IMR-90 (cell line): ENCODE measurements around the gene DYRK3. TPM values are rescaled to one million over a fixed set of nuclear protein-coding genes. Genes with fewer than 3 reads are reported as not detected.

ENCODE experiments used
- ATAC-seq: fragments of 200-7000 bp; cut with Tn5 transposase; 2 replicates; pipeline ENCODE4 v1.9.1; 2020; ENCODE audit warnings: low read depth, mild to moderate bottlenecking, moderate library complexity
- BruUV-seq: library from RNA; stranded (reverse); fragments of 400-500 nt; replicated peaks from 2 replicates; lab custom pipeline; 2021; lab: Mats Ljungman, UMichigan
- CTCF ChIA-PET: fragments of 300-600 bp; formaldehyde crosslinking; extraction: SDS; loops from one replicate; lab custom pipeline; 2021; ENCODE audit warnings: antibody characterized with exemption; lab: Yijun Ruan, JAX
- POLR2A ChIA-PET: fragments of 300-600 bp; sonication (Branson Sonifier 250); formaldehyde crosslinking; loops from one replicate; lab custom pipeline; 2022; ENCODE audit warnings: antibody characterized with exemption; ENCODE audit not compliant: unreplicated experiment; lab: Charles Lee
- DNase-seq: peaks from one replicate; pipeline ENCODE4 v3.0.0; 2013
- H2AFZ ChIP-seq: replicated peaks from 2 replicates; pipeline ENCODE3; 2013; ENCODE audit warnings: low read length, mild to moderate bottlenecking; ENCODE audit not compliant: poor library complexity
- H2AK5ac ChIP-seq: 2 replicates; pipeline ENCODE4 v1.6.1; 2013; ENCODE audit warnings: low read depth, low read length, inconsistent platforms
- H2AK9ac ChIP-seq: replicated peaks from 2 replicates; pipeline ENCODE3; 2013; ENCODE audit warnings: mild to moderate bottlenecking, low read depth, low read length, moderate library complexity; ENCODE audit not compliant: poor library complexity
- H2BK120ac ChIP-seq: 2 replicates; pipeline ENCODE4 v1.6.1; 2013; ENCODE audit warnings: low read depth, low read length, inconsistent platforms
- H2BK15ac ChIP-seq: 3 replicates; pipeline ENCODE4 v1.6.1; 2013; ENCODE audit warnings: low read depth, low read length, inconsistent platforms
- H2BK20ac ChIP-seq: 2 replicates; pipeline ENCODE4 v1.6.1; 2013; ENCODE audit warnings: low read depth, mild to moderate bottlenecking, inconsistent platforms, low read length, moderate library complexity
- H2BK5ac ChIP-seq: 2 replicates; pipeline ENCODE4 v1.6.1; 2013; ENCODE audit warnings: mild to moderate bottlenecking, low read depth, low read length, inconsistent platforms; ENCODE audit not compliant: poor library complexity, severe bottlenecking
- H3K14ac ChIP-seq: replicated peaks from 2 replicates; pipeline ENCODE4 v1.6.1; 2013; ENCODE audit warnings: low read depth, low read length, inconsistent platforms
- H3K18ac ChIP-seq: 2 replicates; pipeline ENCODE4 v1.6.1; 2013; ENCODE audit warnings: low read depth, low read length, control low read depth
- H3K23ac ChIP-seq: 2 replicates; pipeline ENCODE4 v1.6.1; 2013; ENCODE audit warnings: low read depth, low read length, inconsistent platforms
- H3K27ac ChIP-seq: 2 replicates; pipeline ENCODE4 v1.5.1; 2013; ENCODE audit warnings: mild to moderate bottlenecking, control low read depth, low read length; ENCODE audit not compliant: insufficient read depth
- H3K27me3 ChIP-seq: 2 replicates; pipeline ENCODE4 v1.6.1; 2013; ENCODE audit warnings: low read length; ENCODE audit not compliant: control insufficient read depth, insufficient read depth
- H3K36me3 ChIP-seq: 2 replicates; pipeline ENCODE4 v1.6.1; 2013; ENCODE audit warnings: low read length, mixed read lengths; ENCODE audit not compliant: control insufficient read depth, insufficient read depth
- H3K4ac ChIP-seq: 2 replicates; pipeline ENCODE4 v1.6.1; 2013; ENCODE audit warnings: low read depth, low read length, inconsistent platforms
- H3K4me1 ChIP-seq: 2 replicates; pipeline ENCODE4 v1.6.1; 2013; ENCODE audit warnings: low read length, mixed read lengths; ENCODE audit not compliant: control insufficient read depth, insufficient read depth
- H3K4me2 ChIP-seq: 2 replicates; pipeline ENCODE4 v1.6.1; 2013; ENCODE audit warnings: low read depth, mild to moderate bottlenecking, control low read depth, low read length, moderate library complexity
- H3K4me3 ChIP-seq: 2 replicates; pipeline ENCODE4 v1.5.1; 2013; ENCODE audit warnings: low read depth, mild to moderate bottlenecking, control low read depth, low read length, moderate library complexity; ENCODE audit not compliant: insufficient read depth
- H3K56ac ChIP-seq: 2 replicates; pipeline ENCODE4 v1.6.1; 2013; ENCODE audit warnings: low read length, inconsistent platforms; ENCODE audit not compliant: insufficient read depth; ENCODE audit errors: extremely low read depth
- H3K79me1 ChIP-seq, 2 experiments: 2 replicates each; pipeline ENCODE4 v1.6.1; 2013; ENCODE audit warnings: low read length in 2 of 2, inconsistent platforms in 1 of 2, low read depth in 1 of 2
- H3K9ac ChIP-seq: 2 replicates; pipeline ENCODE4 v1.6.1; 2013; ENCODE audit warnings: low read depth, low read length, control low read depth
- H3K9me1 ChIP-seq: 2 replicates; pipeline ENCODE4 v1.6.1; 2013; ENCODE audit warnings: low read length, inconsistent platforms; ENCODE audit not compliant: insufficient read depth
- H3K9me3 ChIP-seq: 2 replicates; pipeline ENCODE4 v1.6.1; 2013; ENCODE audit warnings: low read length; ENCODE audit not compliant: control insufficient read depth, insufficient read depth
- H4K20me1 ChIP-seq: 2 replicates; pipeline ENCODE4 v1.6.1; 2013; ENCODE audit warnings: low read length, inconsistent platforms; ENCODE audit not compliant: insufficient read depth
- H4K5ac ChIP-seq: 2 replicates; pipeline ENCODE4 v1.6.1; 2013; ENCODE audit warnings: mild to moderate bottlenecking, low read depth, low read length, control low read depth
- H4K8ac ChIP-seq, 2 experiments: 2 replicates each; pipeline ENCODE4 v1.6.1; 2013; ENCODE audit warnings: low read depth in 2 of 2, low read length in 2 of 2, control low read depth in 1 of 2, inconsistent platforms in 1 of 2
- H4K91ac ChIP-seq: 2 replicates; pipeline ENCODE4 v1.6.1; 2013; ENCODE audit warnings: low read depth, low read length, inconsistent platforms; ENCODE audit not compliant: insufficient read depth
- BHLHE40 ChIP-seq: fragments of 150-350 bp; IDR thresholded peaks from 2 replicates; pipeline ENCODE4 v1.6.1; 2016; ENCODE audit warnings: mild to moderate bottlenecking, low read depth, low read length
- CEBPB ChIP-seq: IDR thresholded peaks from 2 replicates; pipeline ENCODE4 v1.6.1; 2012; ENCODE audit warnings: low read depth, low read length, improper control_type of control experiment
- CHD1 ChIP-seq: IDR thresholded peaks from 2 replicates; pipeline ENCODE4 v1.6.1; 2012; ENCODE audit warnings: low read depth, low read length, improper control_type of control experiment
- CTCF ChIP-seq: conservative IDR thresholded peaks from 2 replicates; pipeline ENCODE4 v1.5.1; 2012; ENCODE audit warnings: mild to moderate bottlenecking, low read depth, low read length, improper control_type of control experiment
- ELK1 ChIP-seq: fragments of 150-350 bp; IDR thresholded peaks from 2 replicates; pipeline ENCODE4 v1.6.1; 2016; ENCODE audit warnings: low read depth, mild to moderate bottlenecking, low read length, moderate library complexity, borderline replicate concordance
- FOS ChIP-seq: fragments of 150-350 bp; IDR thresholded peaks from 2 replicates; pipeline ENCODE4 v1.6.1; 2016; ENCODE audit warnings: low read depth, low read length
- MAFK ChIP-seq: IDR thresholded peaks from 2 replicates; pipeline ENCODE4 v1.6.1; 2012; ENCODE audit warnings: low read depth, low read length, improper control_type of control experiment
- MAZ ChIP-seq: IDR thresholded peaks from 2 replicates; pipeline ENCODE4 v1.6.1; 2012; ENCODE audit warnings: low read depth, mild to moderate bottlenecking, low read length, improper control_type of control experiment, moderate library complexity, borderline replicate concordance
- MXI1 ChIP-seq: IDR thresholded peaks from 2 replicates; pipeline ENCODE4 v1.6.1; 2012; ENCODE audit warnings: low read depth, mild to moderate bottlenecking, low read length, moderate library complexity, borderline replicate concordance
- NFE2L2 ChIP-seq: fragments of 150-350 bp; IDR thresholded peaks from 2 replicates; pipeline ENCODE4 v1.6.1; 2016; ENCODE audit warnings: low read depth, mild to moderate bottlenecking, low read length
- POLR2A ChIP-seq: IDR thresholded peaks from 2 replicates; pipeline ENCODE4 v1.6.1; 2012; ENCODE audit warnings: mild to moderate bottlenecking, low read depth, low read length
- RAD21 ChIP-seq: IDR thresholded peaks from 2 replicates; pipeline ENCODE4 v1.6.1; 2012; ENCODE audit warnings: low read length, improper control_type of control experiment
- RCOR1 ChIP-seq: IDR thresholded peaks from 2 replicates; pipeline ENCODE4 v1.6.1; 2012; ENCODE audit warnings: mild to moderate bottlenecking, low read length, improper control_type of control experiment; ENCODE audit not compliant: insufficient replicate concordance
- RFX5 ChIP-seq: IDR thresholded peaks from 2 replicates; pipeline ENCODE4 v1.8.0; 2012; ENCODE audit warnings: low read depth, mild to moderate bottlenecking, low read length, moderate library complexity
- SMC3 ChIP-seq: fragments of 150-350 bp; IDR thresholded peaks from 2 replicates; pipeline ENCODE4 v1.6.1; 2016; ENCODE audit warnings: low read depth, mild to moderate bottlenecking, antibody characterized with exemption, low read length, moderate library complexity
- WGBS, 2 experiments: methylation state at CpG; one replicate each; pipeline versions ENCODE4 v1.1.5 to v1.1.7; 2013; ENCODE audit warnings: missing lambda C conversion rate in 2 of 2; ENCODE audit not compliant: insufficient read length in 1 of 2; ENCODE audit errors: extremely low coverage in 2 of 2; 5-methylcytosine and 5-hydroxymethylcytosine counted together
- dilution Hi-C: fragments of 300-500 bp; cut with HindIII; formaldehyde crosslinking; loops from one replicate; pipeline ENCODE4 v1.14.3; 2018; ENCODE audit warnings: low sequenced_read_pairs; ENCODE audit not compliant: unreplicated experiment
- in situ Hi-C: fragments of 300-500 bp; cut with MboI; formaldehyde crosslinking; loops from 3 replicates; pipeline ENCODE4 v1.14.3; 2019; ENCODE audit warnings: low sequenced_read_pairs, inconsistent platforms, mixed read lengths
- intact Hi-C: fragments of 100-400 bp; cut with micrococcal nuclease; formaldehyde crosslinking; loops from 2 replicates; pipeline ENCODE4 v1.10.0; 2022
- polyA plus RNA-seq, 3 experiments: library from polyadenylated mRNA; depleted of rRNA; stranded (reverse); fragments of >200 nt; gene quantifications; 2 replicates each; pipeline ENCODE4 v1.2.3, GENCODE V29; 2012; ENCODE audit warnings: low replicate concordance in 1 of 3
- total RNA-seq: library from RNA; depleted of rRNA; stranded (reverse); fragments of >200 nt; gene quantifications from 2 replicates; pipeline ENCODE4 v1.2.3, GENCODE V29; 2012
- TF ChIP-seq, protein P1 (sequence below): fragments of 150-350 bp; IDR thresholded peaks from 2 replicates; pipeline ENCODE4 v1.6.1; 2017; ENCODE audit warnings: mild to moderate bottlenecking, antibody characterized with exemption, low read length, low read depth

DYRK3 gene
- total and polyA plus RNA-seq, 2 of the 4 experiments (the other 2 are of a cell fraction) = 5.5 to 22.0 TPM

DNA sequence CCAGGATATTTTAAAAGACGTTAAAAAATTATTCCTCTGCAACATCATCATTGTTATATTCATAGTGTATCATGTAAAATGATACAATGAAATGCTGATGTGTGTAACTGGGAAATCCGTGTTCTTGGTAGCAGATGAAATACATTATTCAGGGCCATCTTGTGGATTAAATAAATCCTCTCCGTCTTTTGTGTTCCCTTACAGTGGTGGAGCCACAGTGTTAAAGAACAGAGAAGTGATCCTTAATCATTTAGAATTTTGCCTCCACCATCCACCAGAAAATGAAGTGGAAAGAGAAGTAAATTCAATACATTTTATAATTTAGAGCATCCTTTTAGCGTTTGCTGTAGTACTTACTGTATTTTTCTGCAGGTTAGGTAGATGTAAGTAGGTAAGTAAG lies 1.3 kb downstream of the DYRK3 start:
- H4K20me1 ChIP-seq = no peaks in the 10 kb centered on the region
- no peak overlapping the region for H3K18ac ChIP-seq
- CTCF ChIA-PET = no interaction called here
- no peak for DNase-seq
- WGBS, 2 experiments = no CpG with 5 or more reads among the region's 4 CpGs
- H3K9me3 ChIP-seq = no peaks in the 10 kb centered on the region
- intact Hi-C loops (loop anchor here (10.0 kb wide), 1 partner anchor 348 kb away; no protein-coding TSS in a partner anchor), in situ Hi-C loops (no loop called here), dilution Hi-C loops (no loop called here)
- POLR2A ChIA-PET = no interaction called here
- no peak overlapping the region for H4K8ac ChIP-seq
- H4K91ac ChIP-seq = no peak overlapping the region
- H3K56ac ChIP-seq = no peak overlapping the region
- 0 out of 2 replicates have a peak, but pooled peaks cover 3% of the 10 kb centered on the region for H3K9me1 ChIP-seq
- no peak overlapping the region; the same call in 1 of the 2 replicates for H3K23ac ChIP-seq
- no peak overlapping the region for H2BK5ac ChIP-seq
- no peak overlapping the region for H4K5ac ChIP-seq
- H2BK15ac ChIP-seq = no peak overlapping the region
- no peak overlapping the region for H2BK120ac ChIP-seq
- no peaks in the 10 kb centered on the region; the same call in 1 of the 2 replicates for H3K36me3 ChIP-seq
- TF ChIP-seq BHLHE40 (no peak), CEBPB (no peak), FOS (no peak), CTCF (no peak), MAZ (no peak), RAD21 (no peak), POLR2A (no peak), CHD1 (no peak), ELK1 (no peak), RCOR1 (no peak), NFE2L2 (no peak), MAFK (no peak), SMC3 (no peak), RFX5 (no peak), MXI1 (no peak)
- TF ChIP-seq, protein P1, sequence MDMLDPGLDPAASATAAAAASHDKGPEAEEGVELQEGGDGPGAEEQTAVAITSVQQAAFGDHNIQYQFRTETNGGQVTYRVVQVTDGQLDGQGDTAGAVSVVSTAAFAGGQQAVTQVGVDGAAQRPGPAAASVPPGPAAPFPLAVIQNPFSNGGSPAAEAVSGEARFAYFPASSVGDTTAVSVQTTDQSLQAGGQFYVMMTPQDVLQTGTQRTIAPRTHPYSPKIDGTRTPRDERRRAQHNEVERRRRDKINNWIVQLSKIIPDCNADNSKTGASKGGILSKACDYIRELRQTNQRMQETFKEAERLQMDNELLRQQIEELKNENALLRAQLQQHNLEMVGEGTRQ = no peak
- H3K14ac ChIP-seq = 0 out of 2 replicates have a peak overlapping the region, but pooled peaks have one; percentile 25
- ATAC-seq = no peak
- peaks cover 3 to 25% of the 10 kb centered on the region in 2 experiments for H3K79me1 ChIP-seq
- H3K27me3 ChIP-seq = no peaks in the 10 kb centered on the region
- no peak overlapping the region for H2AFZ ChIP-seq
- peak overlapping the region; percentile 32; the same call in 1 of the 2 replicates for H3K4me3 ChIP-seq
- no peak overlapping the region for H3K4ac ChIP-seq
- no peak overlapping the region for H2AK5ac ChIP-seq
- H3K9ac ChIP-seq = no peak overlapping the region
- H2AK9ac ChIP-seq = no peak overlapping the region
- H2BK20ac ChIP-seq = no peak overlapping the region
- no peak overlapping the region for H3K27ac ChIP-seq
- H3K4me1 ChIP-seq = peaks cover 8% of the 10 kb centered on the region
- peak overlapping the region; percentile 70 for H3K4me2 ChIP-seq
- BruUV-seq = no TSS peak
